Effector CD8-positive, alpha-beta T cell (primary cell): ENCODE measurements around the gene MKS1.

Experiments
- DNase-seq: peaks from one replicate; lab custom pipeline; 2025; lab: John Stamatoyannopoulos, UW
- total RNA-seq, 4 experiments: gene quantifications; one replicate each; lab custom pipeline; 2026; lab: John Stamatoyannopoulos, UW

MKS1 gene
- 17.7 to 23.9 (median 20.5) reads per million in 4 experiments for total RNA-seq

DNA sequence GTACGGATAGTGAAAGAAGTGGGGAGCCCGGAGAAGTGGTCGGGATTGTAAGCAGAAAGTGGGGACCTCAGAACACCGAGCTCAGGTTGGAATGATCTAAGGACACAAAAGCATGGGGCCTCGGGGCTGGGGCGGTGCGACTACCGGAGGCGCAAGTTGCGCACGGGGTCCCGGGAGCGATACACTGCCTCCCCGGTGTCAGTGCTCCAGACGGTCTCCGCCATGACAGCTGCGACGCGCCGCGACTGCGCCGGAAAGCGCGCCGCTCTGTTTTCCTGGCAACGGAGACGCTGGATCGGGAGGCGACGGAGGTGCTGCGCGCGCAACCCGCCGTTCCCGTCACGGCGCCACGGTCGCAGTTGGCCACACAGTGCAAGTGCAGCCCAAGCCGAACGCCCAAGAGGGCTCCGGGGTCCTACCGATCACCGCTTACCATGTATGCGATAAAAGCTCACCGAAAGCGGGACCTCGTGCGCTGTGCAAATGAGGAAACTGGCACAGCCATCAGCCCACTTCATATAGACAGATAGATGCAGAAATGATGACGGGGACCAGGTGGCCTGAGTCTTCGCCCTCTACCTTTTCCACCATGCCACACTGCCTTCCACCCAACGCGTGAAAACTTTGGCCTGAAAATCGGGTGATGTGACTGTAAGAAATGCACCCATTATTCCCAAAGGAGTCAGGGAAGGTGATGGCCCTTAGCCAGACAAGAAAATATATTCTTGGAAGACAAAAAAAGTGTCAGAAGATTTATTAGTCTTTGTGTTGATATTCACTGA is at the start of gene MKS1:
TSS of gene MKS1 (minus strand) at position 249 of the 782 bp plus-strand sequence. CDS start at position 224, 25 bp downstream.
- peak; percentile 90 for DNase-seq

- no peak for DNase-seq
Measured at GRCh38 chr17:58268326-58268725, 49.3 kb upstream of the MKS1 start.

GRCh38 chr17:58267347-58268324 is 48.6 kb upstream of the MKS1 start:
- DNase-seq = no peak

GRCh38 chr17:58265902-58266875 is 47.1 kb upstream of the MKS1 start:
- no peak for DNase-seq

DNA sequence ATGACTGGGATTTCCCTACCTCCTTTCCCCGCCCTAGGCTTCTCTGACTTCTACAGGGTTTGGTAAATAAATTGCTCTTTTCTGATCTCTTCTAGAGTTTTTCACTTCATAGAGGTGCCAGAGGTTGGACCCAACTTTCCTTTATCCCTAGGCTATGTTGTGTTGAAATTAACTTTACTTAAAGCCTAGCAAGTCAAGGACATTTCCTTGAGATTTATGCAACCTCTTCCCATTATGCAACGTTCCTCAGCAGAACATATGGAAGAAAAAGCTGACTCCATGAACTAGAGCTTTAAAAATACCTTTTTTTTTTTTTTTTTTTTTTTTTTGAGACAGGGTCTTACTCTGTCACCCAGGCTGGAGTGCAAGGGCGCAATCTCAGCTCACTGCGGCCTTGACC is 46.2 kb upstream of the MKS1 start:
- no peak for DNase-seq

DNA sequence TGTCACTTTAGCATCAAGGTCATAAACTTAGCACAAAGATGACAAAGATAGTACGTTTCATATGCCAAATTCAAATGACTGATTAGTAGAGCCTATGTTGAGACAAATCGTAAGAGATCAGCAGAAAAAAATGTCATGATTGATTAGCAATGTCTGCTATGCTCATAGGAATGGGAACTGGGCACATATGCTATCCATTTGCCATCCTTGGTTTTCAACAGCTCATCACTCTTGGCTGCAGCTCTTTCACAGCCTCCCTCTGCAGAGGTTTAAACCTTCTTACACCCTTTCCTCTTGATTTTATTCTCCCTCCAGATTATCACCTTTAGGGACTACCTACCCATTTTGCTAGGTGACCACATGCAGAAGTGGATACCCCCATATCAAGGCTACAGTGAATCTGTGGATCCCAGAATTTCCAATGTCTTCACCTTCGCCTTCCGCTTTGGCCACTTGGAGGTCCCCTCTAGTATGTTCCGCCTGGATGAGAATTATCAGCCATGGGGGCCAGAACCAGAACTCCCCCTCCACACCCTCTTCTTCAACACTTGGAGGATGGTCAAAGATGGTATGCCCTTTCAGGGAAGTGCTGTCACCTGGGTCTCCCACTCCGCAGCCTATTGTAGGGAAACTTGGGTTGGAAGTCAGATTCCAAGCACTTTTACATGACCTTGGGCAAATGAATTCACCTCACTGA is 45.5 kb upstream of the MKS1 start:
- no peak for DNase-seq

DNA sequence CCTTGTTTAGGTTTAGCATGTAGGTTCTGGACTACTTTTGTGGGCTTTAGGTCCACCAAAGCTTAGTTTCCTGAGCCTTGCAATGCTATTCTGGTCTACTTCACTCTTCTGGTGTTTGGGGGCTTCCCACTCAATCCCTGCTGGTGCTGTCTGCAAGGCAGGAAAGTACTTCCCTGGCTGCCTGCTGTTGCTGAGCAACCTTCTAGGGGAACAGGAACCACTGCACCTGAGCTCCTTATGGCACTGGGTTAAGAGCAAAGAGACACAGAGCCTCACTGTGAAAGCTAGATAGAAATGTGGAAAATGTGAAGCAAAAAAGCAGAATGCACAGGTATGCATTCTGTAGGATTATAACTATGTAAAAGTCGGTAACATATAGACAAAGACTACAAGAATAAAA is 44.7 kb upstream of the MKS1 start:
- DNase-seq = no peak

- DNase-seq = no peak
Measured at GRCh38 chr17:58262149-58262548, 43.1 kb upstream of the MKS1 start.

- no peak for DNase-seq
Measured at GRCh38 chr17:58254803-58255202, 35.7 kb upstream of the MKS1 start.

GRCh38 chr17:58253082-58253481 is 34.0 kb upstream of the MKS1 start:
- DNase-seq = no peak

- no peak for DNase-seq
Measured at GRCh38 chr17:58252141-58252540, 33.1 kb upstream of the MKS1 start.

GRCh38 chr17:58250344-58251011 is 31.4 kb upstream of the MKS1 start:
- DNase-seq = no peak

DNA sequence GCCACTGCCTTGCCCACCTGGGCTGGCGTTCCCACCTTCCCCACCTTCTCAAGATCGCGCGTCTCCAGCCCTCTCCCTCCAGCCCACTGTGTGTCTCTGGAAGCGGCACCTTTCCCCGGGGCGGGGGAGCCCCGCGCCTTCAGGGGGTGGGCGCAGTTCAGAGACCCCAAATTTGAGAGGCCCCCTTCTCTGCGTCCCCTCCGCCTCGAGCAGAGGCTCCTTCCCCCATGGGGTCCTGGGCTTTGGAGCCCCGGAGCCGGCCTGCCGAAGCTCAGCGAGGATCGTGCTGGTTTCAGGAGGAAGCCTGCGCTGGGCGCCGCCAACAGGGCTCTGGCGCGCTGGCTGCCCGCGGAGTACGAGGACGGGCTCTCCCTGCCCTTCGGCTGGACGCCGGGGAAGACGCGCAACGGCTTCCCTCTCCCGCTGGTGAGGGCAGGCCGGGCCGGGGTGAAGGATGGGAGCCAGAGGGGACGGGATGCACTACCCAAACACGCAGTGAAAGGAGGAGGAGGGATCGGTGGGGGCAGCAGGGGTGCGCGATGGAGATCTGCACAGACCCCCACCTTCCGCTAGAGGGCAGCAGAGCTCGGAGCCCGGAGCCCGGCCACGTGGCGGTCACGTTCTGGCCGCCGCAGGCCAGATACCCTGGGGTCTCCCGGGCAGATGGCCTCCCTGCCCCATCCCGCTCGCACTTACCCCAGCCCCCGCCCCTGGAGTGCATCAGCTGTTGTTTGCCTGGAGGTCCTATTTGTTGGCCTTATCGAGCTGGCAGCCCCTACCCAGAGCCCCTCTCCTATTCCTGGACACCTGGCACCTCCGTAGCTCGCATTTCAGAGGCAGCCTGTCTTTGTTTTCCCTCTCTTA is 30.4 kb upstream of the MKS1 start:
- peak; percentile 58 for DNase-seq

GRCh38 chr17:58248955-58249269 is 29.9 kb upstream of the MKS1 start:
- DNase-seq = no peak

GRCh38 chr17:58247511-58248363 is 28.7 kb upstream of the MKS1 start:
- DNase-seq = no peak

DNA sequence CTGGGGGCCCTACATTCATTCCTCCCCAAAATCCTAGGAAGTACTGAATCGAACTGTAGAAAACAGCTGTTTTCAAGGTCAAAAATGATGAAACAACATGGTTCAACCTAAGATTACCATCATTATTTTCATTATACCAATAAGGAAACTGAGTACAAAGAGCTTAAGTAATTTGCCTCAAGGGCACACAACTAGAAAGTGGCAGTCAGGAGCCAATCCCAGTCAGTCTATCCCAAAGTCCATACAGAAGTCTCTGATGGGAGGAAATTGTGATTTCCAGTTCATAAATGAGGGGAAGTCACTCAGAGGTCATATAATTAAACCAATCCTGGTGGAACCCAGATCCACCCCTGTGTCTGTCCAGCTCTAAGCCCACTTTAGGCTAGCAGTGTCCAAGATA is 27.7 kb upstream of the MKS1 start:
- DNase-seq = no peak

- no peak for DNase-seq
Measured at GRCh38 chr17:58246104-58246740, 27.2 kb upstream of the MKS1 start.
